CD4-positive, alpha-beta T cell treated with Interferon gamma for 1 hour (primary cell): ENCODE measurements around the gene ACSF2.
"Not testable (repeated sequence)": the region's sequence is repeated elsewhere in the genome, so short reads cannot be mapped to it uniquely, and the experiment has no call there.

Source experiments
- DNase-seq: peaks from one replicate; pipeline ENCODE4 v3.0.0-alpha.2; 2020

Gene ACSF2

DNA sequence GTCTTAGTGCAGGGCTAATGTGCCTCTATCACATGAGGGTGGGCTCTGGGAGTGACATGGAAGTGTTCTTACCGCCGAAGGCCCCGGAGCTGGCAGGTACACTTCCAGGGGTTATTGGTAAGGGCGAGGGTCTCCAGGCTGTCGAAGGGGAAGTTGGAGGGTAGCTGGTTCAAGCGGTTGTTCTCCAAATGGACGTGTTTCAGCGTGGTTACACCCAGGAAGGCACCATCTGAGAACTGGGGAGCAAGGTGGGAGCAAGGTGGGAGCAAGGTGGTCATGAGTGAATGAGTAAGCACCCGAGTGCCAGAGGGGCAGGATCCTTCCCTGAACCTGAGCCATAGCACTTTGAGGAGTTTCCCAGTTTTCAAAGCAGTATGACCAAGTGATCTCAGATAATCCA lies 39.6 kb downstream of the ACSF2 start:
- DNase-seq = no peak

DNA sequence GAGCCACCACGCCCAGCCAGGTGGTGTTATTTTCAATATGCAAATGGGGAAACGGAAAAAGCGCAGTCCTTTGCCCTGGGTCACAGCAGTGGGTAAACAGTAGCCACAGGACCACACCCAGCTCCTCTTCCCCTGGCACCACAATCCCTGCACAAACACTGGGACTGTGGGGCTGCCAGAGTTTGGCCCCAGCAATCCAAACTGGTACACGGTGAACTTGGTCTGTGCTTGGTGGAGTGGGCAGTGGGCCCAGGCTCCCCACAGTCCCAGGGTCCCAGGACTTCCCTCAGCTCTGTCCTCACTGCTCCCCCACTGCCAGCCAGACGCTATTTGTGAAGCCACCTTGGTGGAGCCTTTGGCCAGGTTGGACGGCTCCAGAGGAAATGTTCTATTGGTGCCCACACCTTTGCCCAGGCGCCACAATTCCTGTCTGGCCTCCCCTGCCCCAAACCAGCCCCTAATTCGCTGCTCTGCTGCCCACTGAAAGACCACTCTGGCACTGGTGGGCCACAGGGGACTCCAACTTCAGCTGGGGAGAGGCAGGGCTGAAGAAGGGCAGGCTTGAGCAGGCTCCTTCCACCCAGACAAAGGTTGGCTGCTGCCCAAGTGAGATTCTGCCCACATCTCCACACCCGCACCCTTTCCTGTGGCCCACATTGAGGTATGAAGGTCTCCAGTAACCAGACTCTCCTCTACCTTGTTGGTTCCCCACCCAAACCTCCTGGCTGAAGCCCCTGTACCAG lies 40.5 kb downstream of the ACSF2 start:
- DNase-seq = no peak

DNA sequence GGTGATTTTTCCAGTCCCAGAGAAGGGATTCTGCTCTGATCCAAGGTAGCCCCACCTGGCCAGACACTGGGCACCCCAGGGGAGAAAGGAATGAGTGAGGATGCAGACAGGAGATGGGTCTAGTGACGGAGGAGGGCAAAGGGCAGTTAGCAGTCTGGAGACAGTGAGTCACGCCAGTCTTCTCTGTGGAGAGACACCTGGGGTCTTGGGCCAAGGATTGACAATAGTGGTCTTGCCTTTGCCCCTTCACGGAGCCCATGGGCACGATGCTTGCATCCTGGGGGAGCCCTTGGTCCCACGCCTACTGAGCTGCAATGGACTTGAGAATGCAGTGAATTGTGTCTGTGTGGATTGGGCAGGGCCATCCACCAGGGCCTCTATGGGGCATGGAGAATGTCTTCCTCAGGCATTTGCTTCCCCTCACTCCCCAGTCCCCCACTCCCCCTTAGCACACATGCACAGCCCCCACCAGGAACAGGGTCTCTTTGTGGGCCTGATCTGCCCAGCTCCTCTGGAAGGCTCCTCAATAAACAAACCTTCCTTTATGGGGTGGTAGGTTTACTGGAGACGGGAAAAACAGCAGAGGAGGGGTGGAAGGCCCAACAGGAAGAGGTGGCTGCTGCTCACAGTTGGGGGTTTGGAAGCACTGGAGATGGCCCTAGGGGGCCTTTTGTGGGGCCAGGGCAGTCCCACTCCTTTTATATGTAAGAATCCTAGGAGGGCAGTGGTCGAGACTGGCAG lies 41.3 kb downstream of the ACSF2 start:
- no peak for DNase-seq

DNA sequence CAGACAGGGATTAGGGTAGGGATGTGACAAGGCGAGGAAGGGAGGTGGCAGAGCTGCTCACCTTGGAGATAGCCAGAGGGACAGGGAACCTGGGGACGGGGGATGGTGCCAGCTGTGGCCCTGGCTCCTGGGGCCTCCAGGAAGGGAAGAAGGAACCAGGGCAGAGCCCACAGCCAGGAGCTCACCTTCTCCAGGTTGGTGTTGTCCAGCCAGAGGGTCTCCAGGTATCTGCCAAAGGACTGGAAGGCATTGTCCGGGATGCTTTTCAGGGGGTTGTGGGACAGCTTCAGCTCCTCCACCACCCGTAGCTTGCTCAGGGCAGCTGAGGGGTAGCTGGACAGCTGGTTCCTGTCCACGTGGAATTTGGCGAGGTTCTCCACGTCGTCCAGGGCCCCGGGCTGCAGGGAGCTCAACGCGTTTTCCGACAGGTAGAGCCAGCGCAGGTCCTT lies 41.9 kb downstream of the ACSF2 start:
- DNase-seq = no peak

DNA sequence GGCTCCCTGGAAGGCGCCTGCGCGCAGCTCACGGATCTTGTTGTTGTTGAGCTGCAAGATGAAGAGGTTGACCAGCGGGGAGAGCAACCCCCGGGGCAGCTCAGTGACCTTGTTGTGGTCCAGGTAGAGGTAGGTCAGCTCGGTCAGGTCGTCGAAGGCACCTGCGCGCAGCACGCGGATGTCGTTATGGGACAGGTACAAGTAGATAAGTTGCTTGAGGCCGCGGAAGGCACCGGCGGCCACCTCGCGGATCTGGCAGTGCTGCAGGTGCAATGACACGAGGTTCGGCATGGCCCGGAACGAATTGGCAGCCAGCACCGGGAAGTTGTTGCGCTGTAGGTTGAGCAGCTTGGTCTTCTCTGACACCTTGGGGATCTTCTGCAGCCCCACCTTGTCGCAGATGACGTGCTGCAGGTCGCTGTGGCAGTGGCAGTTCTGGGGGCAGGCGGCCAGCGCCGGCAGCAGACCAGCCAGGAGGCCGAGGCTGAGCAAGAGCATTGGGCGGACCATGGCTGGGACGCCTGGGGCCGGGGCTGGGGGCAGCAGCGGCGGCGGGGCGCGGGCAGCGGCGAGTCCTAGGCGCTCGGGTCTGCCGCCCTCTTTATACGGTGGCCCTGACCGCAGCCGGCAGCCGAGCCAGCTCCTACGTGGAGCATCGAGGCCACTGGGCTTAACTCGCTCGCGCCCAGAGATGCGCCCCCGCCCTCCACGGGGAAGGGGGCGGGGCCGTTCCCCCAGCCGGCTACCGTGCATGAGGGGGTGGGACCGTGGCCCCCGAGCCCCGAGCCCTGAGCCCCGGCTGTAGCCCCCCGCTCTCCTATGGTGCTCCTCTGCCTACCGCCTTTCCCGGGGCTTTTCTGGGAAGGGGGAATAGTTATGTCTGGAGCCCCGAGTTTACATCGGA lies 42.5 kb downstream of the ACSF2 start, which contains the start of gene CHAD:
TSS of gene CHAD (minus strand) at position 577 of the 904 bp plus-strand sequence. CDS start at position 510, 67 bp downstream.
- DNase-seq = no peak

DNA sequence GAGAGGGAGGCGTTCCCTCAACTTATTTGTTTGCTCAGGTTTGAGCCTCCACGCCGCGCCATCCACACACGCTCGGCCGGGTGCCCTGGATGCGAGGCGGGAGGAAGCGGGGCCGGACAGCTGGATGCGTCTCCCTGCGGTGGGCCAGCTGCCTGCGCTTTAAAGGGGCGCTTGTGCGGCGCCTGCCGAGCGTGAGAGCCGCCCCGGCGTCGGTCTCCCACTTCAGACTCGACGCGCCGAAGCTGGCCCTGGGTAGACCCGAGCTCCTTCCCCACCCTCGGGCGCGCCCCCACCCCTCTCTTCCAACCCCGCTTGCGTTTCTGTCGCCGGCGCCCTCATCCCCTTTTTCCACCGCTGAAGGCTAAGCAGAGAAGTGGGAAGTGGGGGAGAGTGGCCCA lies 43.2 kb downstream of the ACSF2 start:
- DNase-seq = no peak

DNA sequence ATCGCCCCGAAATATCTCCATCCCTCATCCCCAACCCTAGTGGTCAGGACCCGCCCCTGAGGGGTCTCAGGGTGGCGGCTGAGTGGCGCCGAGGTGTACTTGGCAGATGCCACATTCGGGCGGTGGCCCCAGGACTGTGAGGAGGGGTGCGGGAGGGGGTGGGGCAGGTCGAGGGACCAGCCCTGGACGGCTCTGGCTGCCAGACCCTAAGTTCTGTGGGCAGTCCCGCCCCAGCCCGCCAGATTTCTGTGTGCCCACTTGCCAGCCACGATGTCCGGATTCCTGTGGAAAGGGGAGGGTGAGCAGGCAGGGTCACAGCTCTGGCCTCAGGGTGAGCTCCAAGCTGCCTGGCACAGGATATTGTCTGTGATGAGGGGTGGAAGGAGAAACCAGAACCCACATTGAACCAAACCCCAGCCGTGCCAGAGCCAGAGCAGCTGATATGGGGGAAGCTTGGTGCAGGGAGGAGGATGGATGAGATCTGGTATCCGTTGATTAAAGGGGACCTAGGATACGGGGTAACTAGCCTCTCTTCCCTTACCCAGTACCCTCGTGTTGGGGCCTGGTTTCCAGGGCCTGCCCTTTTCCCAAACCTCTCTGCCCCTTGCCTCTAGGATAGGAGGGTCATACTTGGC lies 43.8 kb downstream of the ACSF2 start:
- DNase-seq = no peak

DNA sequence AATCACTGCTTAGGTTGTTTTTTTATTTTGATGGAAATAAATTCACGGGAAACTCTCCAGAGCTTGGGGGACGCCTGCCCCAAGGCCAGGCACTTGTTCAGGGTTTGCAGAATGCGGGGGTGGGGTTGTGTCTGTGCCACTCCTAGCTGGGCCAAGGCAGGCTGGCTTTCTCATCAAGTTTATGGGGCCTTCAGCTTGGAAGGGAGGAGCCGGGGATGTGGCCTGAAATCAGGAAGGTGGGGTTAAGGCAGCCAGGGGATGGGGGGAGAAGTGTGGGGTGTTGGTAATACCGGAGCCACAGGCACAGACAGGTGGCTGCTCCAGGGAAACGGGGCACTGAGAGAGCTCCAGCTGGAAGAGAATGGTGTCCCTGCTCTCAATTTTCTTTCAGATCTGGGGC lies 44.4 kb downstream of the ACSF2 start:
- DNase-seq = no peak

DNA sequence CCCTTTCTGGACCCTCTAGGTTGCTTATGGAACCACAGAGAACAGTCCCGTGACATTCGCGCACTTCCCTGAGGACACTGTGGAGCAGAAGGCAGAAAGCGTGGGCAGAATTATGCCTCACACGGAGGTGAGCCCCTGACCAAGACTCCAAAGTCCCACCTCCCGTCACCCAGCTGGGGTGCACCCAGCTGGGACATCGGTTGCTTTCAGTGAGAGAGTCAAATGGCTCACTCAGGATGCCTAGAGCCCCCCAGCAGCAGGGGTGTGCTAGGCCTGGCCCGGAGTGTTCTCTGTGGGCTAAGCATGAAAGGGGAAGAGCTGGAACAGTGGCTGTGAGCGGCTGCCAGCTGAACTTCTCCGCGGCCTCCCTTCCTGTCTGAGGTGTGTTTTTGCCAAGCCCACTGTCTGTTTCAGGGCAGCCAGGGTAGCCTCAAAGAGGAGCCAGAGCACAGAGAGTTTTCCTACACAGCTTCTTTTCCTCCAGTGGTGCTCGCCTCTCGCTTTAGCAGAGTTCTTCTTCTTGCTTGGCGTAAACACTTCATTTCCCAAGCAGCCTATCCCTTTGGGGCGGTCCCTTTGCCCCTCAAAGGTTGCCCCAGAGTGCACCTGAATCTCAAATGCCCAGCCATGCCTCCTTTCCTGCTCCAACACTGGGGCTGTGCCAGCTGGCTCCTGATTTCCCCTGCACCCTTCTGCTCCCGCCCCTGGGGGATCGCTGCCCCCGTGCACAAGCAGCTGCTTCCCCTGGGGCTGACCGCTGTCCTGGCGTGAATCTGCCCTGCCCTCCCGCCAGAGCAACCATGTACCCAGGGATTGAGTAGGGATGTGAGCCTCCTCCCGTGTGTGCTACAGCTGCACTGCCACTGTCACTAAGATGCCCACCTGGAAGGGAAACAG lies 45.2 kb downstream of the ACSF2 start:
- DNase-seq = no peak

DNA sequence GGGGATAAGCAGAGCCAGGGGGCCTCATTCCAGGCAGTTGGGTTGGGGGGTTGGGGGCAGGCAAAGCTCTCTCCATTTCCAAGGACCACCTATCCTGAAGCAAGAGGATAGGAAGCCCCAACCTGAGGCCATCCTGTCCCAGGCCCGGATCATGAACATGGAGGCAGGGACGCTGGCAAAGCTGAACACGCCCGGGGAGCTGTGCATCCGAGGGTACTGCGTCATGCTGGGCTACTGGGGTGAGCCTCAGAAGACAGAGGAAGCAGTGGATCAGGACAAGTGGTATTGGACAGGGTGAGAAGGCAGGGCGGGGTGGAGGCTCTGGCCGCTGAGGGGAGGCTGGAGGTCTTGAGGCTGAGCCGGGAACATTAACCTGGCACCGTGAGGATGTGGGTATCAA lies 46.3 kb downstream of the ACSF2 start:
- no peak for DNase-seq

DNA sequence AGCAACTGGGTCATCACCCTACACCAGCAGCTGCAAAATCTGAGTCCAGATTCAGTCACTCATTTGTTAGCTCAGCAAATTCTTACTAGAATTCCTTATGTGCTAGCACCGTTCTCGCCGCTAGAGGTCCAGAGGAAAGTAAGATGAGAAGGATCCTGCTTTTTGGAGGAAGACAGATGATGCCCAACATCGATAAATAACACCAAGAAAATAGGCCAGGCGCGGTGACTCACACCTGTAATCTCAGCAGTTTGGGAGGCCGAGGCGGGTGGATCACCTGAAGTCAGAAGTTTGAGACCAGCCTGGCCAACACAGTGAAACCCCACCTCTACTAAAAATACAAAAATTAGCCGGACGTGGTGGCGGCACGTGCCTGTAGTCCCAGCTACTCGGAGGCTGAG lies 46.7 kb downstream of the ACSF2 start:
- DNase-seq = not testable (repeated sequence)

DNA sequence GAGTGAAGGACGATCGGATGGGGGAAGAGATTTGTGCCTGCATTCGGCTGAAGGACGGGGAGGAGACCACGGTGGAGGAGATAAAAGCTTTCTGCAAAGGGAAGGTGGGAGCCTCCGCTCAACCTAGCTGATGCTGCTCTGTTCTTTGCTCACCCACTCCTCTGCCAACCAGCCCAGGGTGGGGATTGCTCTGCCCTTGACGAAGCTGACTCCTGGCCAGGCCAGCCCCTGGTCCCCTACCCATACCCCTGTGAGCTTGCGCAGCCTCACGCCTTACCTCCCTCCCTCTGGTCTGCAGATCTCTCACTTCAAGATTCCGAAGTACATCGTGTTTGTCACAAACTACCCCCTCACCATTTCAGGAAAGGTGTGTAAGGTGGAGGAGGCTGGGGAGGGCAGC lies 47.9 kb downstream of the ACSF2 start:
- no peak for DNase-seq

DNA sequence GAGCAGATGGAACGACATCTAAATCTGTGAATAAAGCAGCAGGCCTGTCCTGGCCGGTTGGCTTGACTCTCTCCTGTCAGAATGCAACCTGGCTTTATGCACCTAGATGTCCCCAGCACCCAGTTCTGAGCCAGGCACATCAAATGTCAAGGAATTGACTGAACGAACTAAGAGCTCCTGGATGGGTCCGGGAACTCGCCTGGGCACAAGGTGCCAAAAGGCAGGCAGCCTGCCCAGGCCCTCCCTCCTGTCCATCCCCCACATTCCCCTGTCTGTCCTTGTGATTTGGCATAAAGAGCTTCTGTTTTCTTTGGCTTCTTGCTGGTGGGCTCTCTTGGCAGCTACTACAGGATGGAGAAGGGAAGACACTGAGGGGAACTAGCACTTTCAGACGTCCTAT lies 48.5 kb downstream of the ACSF2 start:
- no peak for DNase-seq

DNA sequence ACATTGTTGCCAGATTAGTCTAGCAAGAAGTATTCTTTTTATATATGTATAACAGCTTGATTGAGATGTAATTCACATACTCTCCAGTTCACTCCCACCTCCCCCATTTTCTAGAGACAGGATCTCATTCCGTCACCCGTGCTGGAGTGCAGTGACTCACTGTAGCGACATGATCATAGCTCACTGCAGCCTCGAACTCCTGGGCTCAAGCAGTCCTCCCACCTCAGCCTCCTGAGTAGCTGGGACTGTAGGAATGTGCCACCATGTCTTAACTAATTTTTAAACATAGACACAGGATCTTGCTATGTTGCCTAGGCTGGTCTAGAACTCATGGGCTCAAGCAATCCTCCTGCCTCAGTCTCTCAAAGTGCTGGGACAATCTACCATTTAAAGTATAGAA lies 49.3 kb downstream of the ACSF2 start:
- no peak for DNase-seq

DNA sequence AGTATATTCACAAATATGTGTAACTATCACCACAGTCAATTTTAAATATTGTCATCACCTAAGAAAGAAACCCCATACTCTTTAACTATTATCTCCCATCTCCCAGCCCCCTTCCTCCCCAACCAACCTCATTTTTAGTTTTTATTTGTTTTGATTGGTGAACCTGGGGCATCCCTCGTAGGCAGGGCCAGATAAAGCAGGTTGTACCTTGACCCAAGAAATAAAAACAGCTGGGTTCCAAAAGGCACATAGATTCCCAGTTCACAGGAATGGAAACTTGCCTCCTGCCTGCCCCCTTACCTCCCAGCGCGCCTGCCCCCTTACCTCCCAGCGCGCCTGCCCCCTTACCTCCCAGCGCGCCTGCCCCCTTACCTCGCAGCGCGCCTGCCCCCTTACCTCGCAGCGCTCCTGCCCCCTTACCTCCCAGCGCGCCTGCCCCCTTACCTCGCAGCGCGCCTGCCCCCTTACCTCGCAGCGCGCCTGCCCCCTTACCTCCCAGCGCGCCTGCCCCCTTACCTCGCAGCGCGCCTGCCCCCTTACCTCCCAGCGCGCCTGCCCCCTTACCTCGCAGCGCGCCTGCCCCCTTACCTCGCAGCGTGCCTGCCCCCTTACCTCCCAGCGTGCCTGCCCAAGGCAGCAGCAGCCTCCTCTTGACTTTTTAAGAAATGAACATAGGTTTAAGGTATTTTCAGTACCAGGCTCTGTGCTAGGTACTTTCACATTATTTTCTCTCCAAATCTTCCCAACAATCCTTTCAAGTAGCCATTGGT lies 49.9 kb downstream of the ACSF2 start:
- DNase-seq = not testable (repeated sequence)

DNA sequence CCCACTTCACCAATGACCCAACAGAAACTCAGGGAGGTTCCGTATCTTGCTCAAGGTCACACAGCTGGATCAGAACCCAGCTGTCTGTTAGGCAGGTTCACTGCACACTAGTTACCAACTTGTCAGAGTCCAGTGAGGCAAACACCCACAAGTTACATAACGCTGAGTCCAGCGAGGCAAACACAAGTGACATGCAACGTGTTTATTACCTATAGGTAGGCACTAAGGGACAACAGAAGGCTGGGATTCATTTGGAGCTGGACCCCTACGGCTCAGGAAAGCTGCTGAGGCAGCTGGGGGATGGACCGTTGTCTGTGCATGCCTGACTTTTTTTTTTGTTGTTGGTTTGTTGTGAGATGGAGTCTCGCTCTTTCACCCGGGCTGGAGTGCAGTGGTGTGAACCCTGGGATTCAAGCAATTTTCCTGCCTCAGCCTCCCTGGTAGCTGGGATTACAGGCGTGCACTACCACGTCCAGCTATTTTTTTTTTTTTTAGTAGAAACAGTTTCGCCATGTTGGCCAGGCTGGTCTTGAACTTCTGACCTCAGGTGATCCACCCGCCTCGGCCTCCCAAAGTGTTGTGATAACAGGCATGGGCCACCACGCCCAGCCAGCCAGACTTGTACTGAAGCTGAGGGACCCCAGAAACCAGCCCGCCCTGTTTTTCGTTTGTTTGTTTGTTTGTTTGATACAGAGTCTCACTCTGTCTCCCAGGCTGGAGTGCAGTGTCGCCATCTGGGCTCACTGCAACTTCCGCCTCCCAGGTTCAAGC lies 50.7 kb downstream of the ACSF2 start:
- no peak for DNase-seq

DNA sequence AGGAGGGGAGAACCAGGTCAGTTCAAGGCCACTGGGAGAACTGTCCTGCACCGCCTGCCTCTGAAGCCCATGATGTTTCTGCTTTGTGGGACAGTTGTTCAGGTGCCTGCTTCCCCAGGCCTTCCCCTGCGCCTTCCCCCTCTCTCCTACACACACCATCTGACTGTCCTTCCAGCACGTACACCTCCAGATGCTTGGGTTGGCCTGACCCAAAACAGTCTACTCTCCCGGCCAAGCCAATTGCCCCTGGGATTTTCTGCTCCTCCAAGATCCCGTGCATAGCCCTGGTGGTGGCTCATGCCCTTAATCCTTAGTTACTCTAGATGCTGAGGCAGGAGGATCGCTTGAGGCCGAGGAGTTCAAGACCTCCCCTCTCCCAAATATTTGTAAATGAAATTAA lies 52.0 kb downstream of the ACSF2 start:
- no peak for DNase-seq

DNA sequence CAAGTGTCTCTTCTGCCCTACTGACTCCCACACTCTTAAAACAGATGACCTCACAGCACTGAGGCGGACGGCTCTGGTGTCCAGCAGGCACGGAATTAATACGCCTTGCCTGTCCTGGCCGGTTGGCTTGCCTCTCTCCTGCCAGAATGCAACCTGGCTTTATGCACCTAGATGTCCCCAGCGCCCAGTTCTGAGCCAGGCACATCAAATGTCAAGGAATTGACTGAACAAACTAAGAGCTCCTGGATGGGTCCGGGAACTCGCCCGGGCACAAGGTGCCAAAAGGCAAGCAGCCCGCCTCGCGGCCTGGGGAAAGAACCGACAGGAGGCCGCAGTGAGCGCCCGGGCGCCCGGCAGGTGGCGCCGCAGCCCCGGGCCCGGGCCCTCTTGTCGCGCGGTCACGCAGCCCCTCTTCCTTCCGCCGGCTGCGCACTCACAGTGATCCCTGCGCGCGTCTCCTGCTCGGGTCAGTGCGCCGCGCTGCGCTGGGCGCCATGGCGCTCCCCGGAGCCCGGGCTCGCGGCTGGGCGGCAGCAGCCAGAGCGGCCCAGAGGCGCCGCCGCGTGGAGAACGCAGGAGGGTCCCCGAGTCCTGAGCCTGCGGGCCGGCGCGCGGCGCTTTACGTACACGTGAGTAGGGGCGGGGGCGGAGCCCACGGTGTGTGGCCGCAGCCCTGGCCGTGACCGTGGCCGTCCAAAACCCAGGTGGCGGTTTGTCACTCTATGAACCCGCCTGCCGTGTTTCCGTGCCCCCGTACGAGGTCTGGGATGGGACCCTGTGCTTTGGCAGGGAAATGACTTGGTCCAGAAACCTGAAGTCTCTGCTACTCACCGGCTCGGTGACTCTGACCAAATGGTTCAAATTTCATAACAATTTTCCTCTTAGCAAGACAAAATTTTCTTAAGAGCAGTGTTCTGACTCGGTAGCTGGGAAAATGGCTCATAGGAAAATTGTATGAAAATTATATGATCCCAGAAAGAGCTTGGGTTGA lies 52.7 kb downstream of the ACSF2 start, which contains the start of gene RSAD1:
TSS of gene RSAD1 (plus strand) at position 470 of the 991 bp plus-strand sequence. CDS start at position 495, 25 bp downstream.
- DNase-seq = peak; percentile 90
